MM.1S (cell line): ENCODE results near the gene ZNF575.

Experiments used
- EZH2 ChIP-seq: fragments of 300-600 bp; sonication (generic); optimal IDR thresholded peaks from 2 replicates; pipeline ENCODE3; 2017; ENCODE audit warnings: low read depth, mild to moderate bottlenecking, antibody characterized with exemption, low read length, mixed read lengths
- TF ChIP-seq, protein P1 (sequence below): fragments of 300-600 bp; sonication (generic); IDR thresholded peaks from 2 replicates; pipeline ENCODE4 v1.5.1; 2016; ENCODE audit warnings: antibody characterized with exemption, low read length, mixed read lengths

- TF ChIP-seq, protein P1, sequence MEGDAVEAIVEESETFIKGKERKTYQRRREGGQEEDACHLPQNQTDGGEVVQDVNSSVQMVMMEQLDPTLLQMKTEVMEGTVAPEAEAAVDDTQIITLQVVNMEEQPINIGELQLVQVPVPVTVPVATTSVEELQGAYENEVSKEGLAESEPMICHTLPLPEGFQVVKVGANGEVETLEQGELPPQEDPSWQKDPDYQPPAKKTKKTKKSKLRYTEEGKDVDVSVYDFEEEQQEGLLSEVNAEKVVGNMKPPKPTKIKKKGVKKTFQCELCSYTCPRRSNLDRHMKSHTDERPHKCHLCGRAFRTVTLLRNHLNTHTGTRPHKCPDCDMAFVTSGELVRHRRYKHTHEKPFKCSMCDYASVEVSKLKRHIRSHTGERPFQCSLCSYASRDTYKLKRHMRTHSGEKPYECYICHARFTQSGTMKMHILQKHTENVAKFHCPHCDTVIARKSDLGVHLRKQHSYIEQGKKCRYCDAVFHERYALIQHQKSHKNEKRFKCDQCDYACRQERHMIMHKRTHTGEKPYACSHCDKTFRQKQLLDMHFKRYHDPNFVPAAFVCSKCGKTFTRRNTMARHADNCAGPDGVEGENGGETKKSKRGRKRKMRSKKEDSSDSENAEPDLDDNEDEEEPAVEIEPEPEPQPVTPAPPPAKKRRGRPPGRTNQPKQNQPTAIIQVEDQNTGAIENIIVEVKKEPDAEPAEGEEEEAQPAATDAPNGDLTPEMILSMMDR = no peak
- TF ChIP-seq EZH2 = no peak
These were observed 27.0 kb upstream of the ZNF575 start for GRCh38 chr19:43505941-43506340.
